NB4 (cell line): ENCODE measurements around the gene BIN1.

Experiments used
- MYC ChIP-seq: IDR thresholded peaks from 2 replicates; pipeline ENCODE4 v1.6.1; 2011; ENCODE audit warnings: low read depth, low read length
- POLR2A ChIP-seq: IDR thresholded peaks from 2 replicates; pipeline ENCODE4 v1.6.1; 2011; ENCODE audit warnings: mild to moderate bottlenecking; ENCODE audit not compliant: insufficient read length; ENCODE audit errors: extremely low read depth
- TF ChIP-seq, protein P1 (sequence below): IDR thresholded peaks from one replicate; pipeline ENCODE4 v1.5.1; 2012; ENCODE audit warnings: low read depth, low read length

DNA sequence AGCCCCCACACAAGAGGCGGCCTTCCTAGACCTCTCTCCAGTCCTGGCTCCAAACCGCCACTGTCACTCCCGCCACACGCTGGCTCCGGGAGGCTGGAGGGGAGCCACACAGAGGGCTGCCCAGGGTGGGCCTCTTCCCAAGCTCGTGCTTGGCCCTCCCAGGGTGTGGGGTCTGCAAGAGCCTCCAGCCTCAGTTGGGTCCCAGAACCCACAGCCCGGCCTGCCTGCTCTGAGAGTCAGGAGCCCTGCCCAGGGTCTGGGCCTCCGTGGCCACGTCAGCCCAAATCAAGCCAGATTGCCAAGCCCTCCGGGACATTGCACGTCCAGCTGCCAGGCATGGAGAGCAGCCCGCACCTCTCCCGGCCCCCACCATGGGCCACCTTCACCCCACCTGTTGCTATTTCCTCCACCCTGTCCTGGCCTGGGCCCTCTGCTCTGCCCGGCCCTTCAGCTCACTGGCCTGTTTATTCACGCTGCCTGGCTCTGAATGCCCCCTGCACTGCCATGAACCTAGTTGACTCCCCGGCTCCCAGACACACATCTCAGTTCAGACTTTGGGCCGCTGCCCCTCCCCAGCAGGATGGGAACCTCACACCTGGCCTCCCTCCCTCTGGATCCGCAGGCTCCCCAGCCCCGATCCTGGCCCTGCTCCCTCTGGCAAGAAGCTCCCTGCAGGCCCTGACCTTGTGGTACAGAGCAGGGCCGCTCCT lies 61.0 kb downstream of the BIN1 start:
- TF ChIP-seq, protein P1, sequence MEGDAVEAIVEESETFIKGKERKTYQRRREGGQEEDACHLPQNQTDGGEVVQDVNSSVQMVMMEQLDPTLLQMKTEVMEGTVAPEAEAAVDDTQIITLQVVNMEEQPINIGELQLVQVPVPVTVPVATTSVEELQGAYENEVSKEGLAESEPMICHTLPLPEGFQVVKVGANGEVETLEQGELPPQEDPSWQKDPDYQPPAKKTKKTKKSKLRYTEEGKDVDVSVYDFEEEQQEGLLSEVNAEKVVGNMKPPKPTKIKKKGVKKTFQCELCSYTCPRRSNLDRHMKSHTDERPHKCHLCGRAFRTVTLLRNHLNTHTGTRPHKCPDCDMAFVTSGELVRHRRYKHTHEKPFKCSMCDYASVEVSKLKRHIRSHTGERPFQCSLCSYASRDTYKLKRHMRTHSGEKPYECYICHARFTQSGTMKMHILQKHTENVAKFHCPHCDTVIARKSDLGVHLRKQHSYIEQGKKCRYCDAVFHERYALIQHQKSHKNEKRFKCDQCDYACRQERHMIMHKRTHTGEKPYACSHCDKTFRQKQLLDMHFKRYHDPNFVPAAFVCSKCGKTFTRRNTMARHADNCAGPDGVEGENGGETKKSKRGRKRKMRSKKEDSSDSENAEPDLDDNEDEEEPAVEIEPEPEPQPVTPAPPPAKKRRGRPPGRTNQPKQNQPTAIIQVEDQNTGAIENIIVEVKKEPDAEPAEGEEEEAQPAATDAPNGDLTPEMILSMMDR: no peak
- TF ChIP-seq POLR2A (no peak), MYC (no peak)
